H1 (cell line): Measurements from ENCODE around the gene FBXL17. TPM values are rescaled to one million over a fixed set of nuclear protein-coding genes. Genes with fewer than 3 reads are reported as not detected.

ENCODE experiments used
- CTCF ChIA-PET: fragments of 300-600 bp; sonication (Branson Sonifier 250); formaldehyde crosslinking; loops from one replicate; lab custom pipeline; 2021; ENCODE audit not compliant: partially characterized antibody; lab: Charles Lee
- POLR2A ChIA-PET: fragments of 300-600 bp; sonication (Branson Sonifier 250); formaldehyde crosslinking; loops from one replicate; lab custom pipeline; 2021; ENCODE audit warnings: inconsistent platforms; ENCODE audit not compliant: partially characterized antibody; lab: Charles Lee
- DNase-seq, 2 experiments: peaks; one replicate each; pipeline versions ENCODE4 v3.0.0 to v3.0.0-alpha.2; 2010 to 2022; ENCODE audit warnings: low spot score in 2 of 2, low read depth in 1 of 2, mixed read lengths in 1 of 2
- FAIRE-seq: peaks from 2 replicates; lab custom pipeline; 2011; peaks lifted over from hg19 to GRCh38; lab: Jason Lieb, UNC
- H2AFZ ChIP-seq: 2 replicates; pipeline ENCODE4 v1.8.1; 2012; ENCODE audit warnings: low read length, inconsistent platforms
- H2AK5ac ChIP-seq: 2 replicates; pipeline ENCODE4 v1.6.1; 2013; ENCODE audit warnings: low read depth, low read length
- H2BK120ac ChIP-seq: replicated peaks from 2 replicates; pipeline ENCODE3; 2013; ENCODE audit warnings: low read depth, low read length, inconsistent platforms
- H2BK12ac ChIP-seq: 2 replicates; pipeline ENCODE4 v1.6.1; 2013; ENCODE audit warnings: low read depth, low read length
- H2BK15ac ChIP-seq: 2 replicates; pipeline ENCODE4 v1.6.1; 2013; ENCODE audit warnings: low read length
- H2BK20ac ChIP-seq: 2 replicates; pipeline ENCODE4 v1.6.1; 2013; ENCODE audit warnings: low read length
- H2BK5ac ChIP-seq: 2 replicates; pipeline ENCODE4 v1.6.1; 2013; ENCODE audit warnings: low read depth, low read length
- H3K14ac ChIP-seq: 2 replicates; pipeline ENCODE4 v1.6.1; 2013; ENCODE audit warnings: inconsistent platforms; ENCODE audit not compliant: insufficient read length
- H3K18ac ChIP-seq: 2 replicates; pipeline ENCODE4 v1.6.1; 2013; ENCODE audit warnings: low read length; ENCODE audit errors: extremely low read depth
- H3K23ac ChIP-seq: 2 replicates; pipeline ENCODE4 v1.6.1; 2013; ENCODE audit warnings: inconsistent platforms; ENCODE audit not compliant: insufficient read length
- H3K23me2 ChIP-seq: 2 replicates; pipeline ENCODE4 v1.6.1; 2013; ENCODE audit warnings: low read depth, low read length
- H3K27ac ChIP-seq: 2 replicates; pipeline ENCODE4 v1.6.1; 2011; ENCODE audit warnings: low read depth, low read length, inconsistent platforms
- H3K27me3 ChIP-seq, 4 experiments: replicated peaks in 1 of 4; 1 replicate in 1 of 4; 2 replicates in 3 of 4; pipeline versions ENCODE4 v1.6.1 to v1.8.1; 2011 to 2013; ENCODE audit warnings: low read length in 3 of 4, mild to moderate bottlenecking in 3 of 4, inconsistent platforms in 2 of 4, mixed read lengths in 2 of 4, moderate library complexity in 1 of 4; ENCODE audit not compliant: control insufficient read depth in 3 of 4, insufficient read depth in 3 of 4; ENCODE audit errors: extremely low read depth in 1 of 4
- H3K36me3 ChIP-seq, 4 experiments: 2 replicates each; pipeline versions ENCODE4 v1.6.1 to v1.8.1; 2011 to 2013; ENCODE audit warnings: mild to moderate bottlenecking in 4 of 4, low read length in 3 of 4, moderate library complexity in 2 of 4, control low read depth in 1 of 4, inconsistent platforms in 1 of 4; ENCODE audit not compliant: insufficient read depth in 4 of 4, control insufficient read depth in 2 of 4
- H3K4ac ChIP-seq: replicated peaks from 2 replicates; pipeline ENCODE3; 2013; ENCODE audit warnings: low read length, low read depth, mixed read lengths, inconsistent platforms; ENCODE audit not compliant: insufficient read length
- H3K4me1 ChIP-seq, 4 experiments: replicated peaks in 1 of 4; 1 replicate in 1 of 4; 2 replicates in 3 of 4; pipeline versions ENCODE4 v1.6.1 to v1.8.1; 2011 to 2013; ENCODE audit warnings: low read length in 3 of 4, inconsistent platforms in 2 of 4, mixed read lengths in 1 of 4; ENCODE audit not compliant: insufficient read depth in 4 of 4, control insufficient read depth in 3 of 4
- H3K4me2 ChIP-seq, 2 experiments: 2 replicates each; pipeline versions ENCODE4 v1.6.1 to v1.8.1; 2011 to 2013; ENCODE audit warnings: low read depth in 2 of 2, low read length in 2 of 2, control low read depth in 1 of 2, inconsistent platforms in 1 of 2, mild to moderate bottlenecking in 1 of 2; ENCODE audit not compliant: insufficient read depth in 1 of 2
- H3K4me3 ChIP-seq, 4 experiments: fragments of 200-600, 300-600 bp in 1 of 4; sonication (generic), shearing (Covaris generic), sonication (Bioruptor Twin) in 1 of 4; 2 replicates each; pipeline versions ENCODE4 v1.5.1 to v1.8.1; 2011 to 2016; ENCODE audit warnings: low read length in 4 of 4, low read depth in 3 of 4, control low read depth in 2 of 4, inconsistent platforms in 2 of 4, mild to moderate bottlenecking in 2 of 4, mixed read lengths in 1 of 4, moderate library complexity in 1 of 4; ENCODE audit not compliant: insufficient read depth in 2 of 4; ENCODE audit errors: extremely low read depth in 1 of 4
- H3K56ac ChIP-seq: replicated peaks from 2 replicates; pipeline ENCODE3; 2013; ENCODE audit warnings: low read depth, mild to moderate bottlenecking, mixed read lengths, low read length, inconsistent platforms; ENCODE audit not compliant: insufficient read length
- H3K79me1 ChIP-seq: 2 replicates; pipeline ENCODE4 v1.6.1; 2013; ENCODE audit warnings: low read depth, low read length, control low read depth
- H3K79me2 ChIP-seq, 2 experiments: 2 replicates each; pipeline versions ENCODE4 v1.6.1 to v1.8.1; 2012 to 2013; ENCODE audit warnings: low read length in 2 of 2, mild to moderate bottlenecking in 2 of 2, inconsistent platforms in 1 of 2; ENCODE audit not compliant: insufficient read depth in 2 of 2, control insufficient read depth in 1 of 2
- H3K9ac ChIP-seq, 4 experiments: replicated peaks in 1 of 4; 1 replicate in 1 of 4; 2 replicates in 3 of 4; pipeline versions ENCODE4 v1.6.1 to v1.8.1; 2011 to 2013; ENCODE audit warnings: low read depth in 3 of 4, low read length in 3 of 4, control low read depth in 2 of 4, mild to moderate bottlenecking in 2 of 4, moderate library complexity in 2 of 4, inconsistent platforms in 1 of 4; ENCODE audit errors: extremely low read depth in 1 of 4
- H3K9me3 ChIP-seq, 2 experiments: 2 replicates each; pipeline versions ENCODE4 v1.6.1 to v1.8.1; 2012 to 2013; ENCODE audit warnings: mild to moderate bottlenecking in 2 of 2, moderate library complexity in 2 of 2, control low read depth in 1 of 2, inconsistent platforms in 1 of 2, low read depth in 1 of 2, low read length in 1 of 2, mixed read lengths in 1 of 2; ENCODE audit not compliant: insufficient read depth in 2 of 2
- H4K20me1 ChIP-seq, 2 experiments: replicated peaks in 1 of 2; 2 replicates each; pipeline versions ENCODE3 to v1.8.1; 2011 to 2013; ENCODE audit warnings: inconsistent platforms in 2 of 2, low read length in 2 of 2, mild to moderate bottlenecking in 1 of 2; ENCODE audit not compliant: insufficient read depth in 2 of 2, control insufficient read depth in 1 of 2
- H4K5ac ChIP-seq: 2 replicates; pipeline ENCODE4 v1.6.1; 2013; ENCODE audit warnings: low read length, low read depth, mixed read lengths, inconsistent platforms; ENCODE audit not compliant: insufficient read length
- H4K8ac ChIP-seq: 2 replicates; pipeline ENCODE4 v1.8.0; 2013; ENCODE audit warnings: mild to moderate bottlenecking, moderate library complexity, low read length, inconsistent platforms; ENCODE audit not compliant: insufficient read depth; ENCODE audit errors: extremely low read depth
- H4K91ac ChIP-seq: replicated peaks from 2 replicates; pipeline ENCODE3; 2013; ENCODE audit warnings: low read length, mixed read lengths, inconsistent platforms; ENCODE audit not compliant: insufficient read length
- KDM1A ChIP-seq: fragments of 200-600, 300-600 bp; sonication (generic); IDR thresholded peaks from 2 replicates; pipeline ENCODE4 v1.7.1; 2016; ENCODE audit warnings: mild to moderate bottlenecking, low read length, borderline replicate concordance
- SP2 ChIP-seq: IDR thresholded peaks from 2 replicates; pipeline ENCODE4 v1.6.1; 2012; ENCODE audit warnings: mild to moderate bottlenecking, low read length, inconsistent platforms
- WGBS, 2 experiments: shearing (Covaris generic) in 1 of 2; methylation state at CpG; one replicate each; pipeline versions ENCODE4 v1.1.6 to v1.1.7; 2013 to 2015; ENCODE audit warnings: low lambda C conversion rate in 2 of 2, mixed read lengths in 2 of 2, inconsistent platforms in 1 of 2, low coverage in 1 of 2, missing lambda C conversion rate in 1 of 2; ENCODE audit not compliant: insufficient replicate concordance in 2 of 2, insufficient coverage in 1 of 2, insufficient read length in 1 of 2; ENCODE audit errors: extremely low coverage in 1 of 2, missing lambda C conversion rate in 1 of 2; 5-methylcytosine and 5-hydroxymethylcytosine counted together
- polyA plus RNA-seq, 7 experiments: library from polyadenylated mRNA; depleted of rRNA in 3 of 7; stranded (reverse) in 5 of 7; unstranded in 2 of 7; fragments of >200 nt in 5 of 7; fragments of 200-250 nt in 2 of 7; gene quantifications; 1 replicate in 5 of 7; 2 replicates in 1 of 7; 4 replicates in 1 of 7; pipeline versions ENCODE4 v1.2.1 to v1.2.3, GENCODE V29; 2011 to 2013; ENCODE audit warnings: missing spikeins in 2 of 7, mixed read lengths in 2 of 7
- total RNA-seq: library from RNA; stranded (reverse); fragmentation: NEBNext Ultra II Directional; extraction: Animal tissue kit (Norgen Biotek cat#: 25700); gene quantifications from 2 replicates; pipeline ENCODE4 v1.2.1, GENCODE V29; 2021

The FBXL17 gene
- total and polyA plus RNA-seq, 2 of the 8 experiments (the other 6 are each of a cell fraction or from before 2014, with no cell fraction given): 0.35 to 4.3 TPM

- Histone ChIP-seq H3K79me1 (no peaks in the 10 kb centered on the region), H3K56ac (no peak overlapping the region), H3K4me1 (no peaks in the 10 kb centered on the region), H3K23ac (no peak overlapping the region), H4K20me1 (no peaks in the 10 kb centered on the region), H3K27me3 (no peaks in the 10 kb centered on the region), H4K91ac (no peak overlapping the region), H2BK120ac (no peak overlapping the region), H3K18ac (no peak overlapping the region), H3K14ac (no peak overlapping the region), H3K9ac (no peak overlapping the region), H3K9me3 (peaks cover 2 to 3% of the 10 kb centered on the region in 2 experiments; a peak in 1 of 4 replicates), H3K23me2 (no peaks in the 10 kb centered on the region; the same call in 1 of the 2 replicates), H3K4me3 (no peak overlapping the region), H2AFZ (no peak overlapping the region), H2BK20ac (no peak overlapping the region), H2BK15ac (no peak overlapping the region), H2BK5ac (no peak overlapping the region), H3K79me2 (no peaks in the 10 kb centered on the region), H3K4ac (no peak overlapping the region), H3K36me3 (no peaks in the 10 kb centered on the region), H4K8ac (no peak overlapping the region), H2BK12ac (no peak overlapping the region), H2AK5ac (no peak overlapping the region), H3K4me2 (no peak overlapping the region), H4K5ac (no peak overlapping the region), H3K27ac (no peak overlapping the region)
- ChIA-PET CTCF (interaction anchor here (1.2 kb wide), 1 partner anchor 9 kb away, joined by 4 read pairs; no protein-coding TSS in a partner anchor), POLR2A (no interaction called here)
- WGBS, 2 experiments: 88% methylated on average over 1 of the region's 1 CpG; no CpG with 5 or more reads in 1 of the 2 experiments
- DNase-seq (no peak), FAIRE-seq (no peak)
- TF ChIP-seq KDM1A (peak; percentile 60; the same call in 1 of the 2 replicates), SP2 (no peak)
Observed at GRCh38 chr5:108420755-108421154, 38.9 kb upstream of the FBXL17 start.
